CD4-positive, CD25-positive, alpha-beta regulatory T cell (primary cell): ENCODE measurements around the gene CDK5RAP1. TPM values are rescaled to one million over a fixed set of nuclear protein-coding genes. Genes with fewer than 3 reads are reported as not detected.

ENCODE experiments used
- ATAC-seq, 2 donors: fragments of 150-1000 bp; cut with Tn5 transposase; one replicate each; pipeline ENCODE4 v1.10.0; 2021; ENCODE audit warnings: low read depth in 2 of 2, moderate number of reproducible peaks in 2 of 2, moderate library complexity in 1 of 2
- DNase-seq, 3 donors: peaks; one replicate each; pipeline versions ENCODE4 v3.0.0 to v3.0.0-alpha.2; 2012 to 2022; ENCODE audit warnings: mixed read lengths in 1 of 3
- H3K27ac ChIP-seq: one replicate; pipeline ENCODE4 v1.7.0; 2013; ENCODE audit warnings: mild to moderate bottlenecking, low read length; ENCODE audit not compliant: insufficient read depth, poor library complexity, severe bottlenecking
- H3K27me3 ChIP-seq: one replicate; pipeline ENCODE4 v1.7.0; 2013; ENCODE audit warnings: low read length; ENCODE audit not compliant: control insufficient read depth, insufficient read depth
- H3K36me3 ChIP-seq: one replicate; pipeline ENCODE4 v1.7.0; 2013; ENCODE audit warnings: mild to moderate bottlenecking, low read length, moderate library complexity; ENCODE audit not compliant: control insufficient read depth, insufficient read depth
- H3K4me1 ChIP-seq: 2 replicates; pipeline ENCODE4 v1.7.0; 2013; ENCODE audit warnings: mild to moderate bottlenecking, low read length; ENCODE audit not compliant: insufficient read depth, control insufficient read depth, poor library complexity, severe bottlenecking
- H3K4me3 ChIP-seq: one replicate; pipeline ENCODE4 v1.7.0; 2013; ENCODE audit warnings: low read depth, mild to moderate bottlenecking, low read length, moderate library complexity
- H3K9me3 ChIP-seq, 2 experiments: 1 replicate in 1 of 2; 2 replicates in 1 of 2; pipeline ENCODE4 v1.7.0; 2013; ENCODE audit warnings: low read length in 2 of 2, mild to moderate bottlenecking in 1 of 2, moderate library complexity in 1 of 2; ENCODE audit not compliant: control insufficient read depth in 2 of 2
- H3K27ac Mint-ChIP-seq, 3 donors: one replicate each; pipeline ENCODE4 v1.8.0; 2020 to 2022; ENCODE audit warnings: mild to moderate bottlenecking in 3 of 3, mixed read lengths in 3 of 3, moderate library complexity in 2 of 3
- H3K27me3 Mint-ChIP-seq: one replicate; pipeline ENCODE4 v1.8.0; 2022; ENCODE audit warnings: mild to moderate bottlenecking, mixed read lengths
- H3K36me3 Mint-ChIP-seq: one replicate; pipeline ENCODE4 v1.8.0; 2020; ENCODE audit warnings: mixed read lengths
- H3K4me1 Mint-ChIP-seq, 4 donors: one replicate each; pipeline ENCODE4 v1.8.0; 2020 to 2022; ENCODE audit warnings: mixed read lengths in 4 of 4, mild to moderate bottlenecking in 1 of 4
- H3K4me3 Mint-ChIP-seq, 4 donors: one replicate each; pipeline ENCODE4 v1.8.0; 2020 to 2022; ENCODE audit warnings: mild to moderate bottlenecking in 4 of 4, mixed read lengths in 4 of 4, moderate library complexity in 3 of 4
- H3K9me3 Mint-ChIP-seq, 7 donors: one replicate each; pipeline ENCODE4 v1.8.0; 2020 to 2022; ENCODE audit warnings: mixed read lengths in 7 of 7, mild to moderate bottlenecking in 3 of 7, moderate library complexity in 2 of 7
- polyA plus RNA-seq, 4 donors: library from polyadenylated mRNA; unstranded; fragments of 300-500 nt; fragmentation: Illumina TruSeq; gene quantifications; one replicate each; pipeline ENCODE4 v1.2.3, GENCODE V29; 2021
- total RNA-seq: library from RNA; stranded (reverse); gene quantifications from one replicate; pipeline ENCODE4 v1.2.3, GENCODE V29; 2022

CDK5RAP1 gene
- total and polyA plus RNA-seq, 5 donors from 2014 or later: 31.4 to 48.0 (median 36.1) TPM

- Histone ChIP-seq H3K4me1 (no peaks in the 10 kb centered on the region), H3K36me3 (no peaks in the 10 kb centered on the region), H3K4me3 (no peak overlapping the region), H3K27ac (no peak overlapping the region), H3K9me3 (no peaks in the 10 kb centered on the region), H3K27me3 (no peaks in the 10 kb centered on the region)
- Mint-ChIP-seq H3K36me3 (no peaks in the 10 kb centered on the region), H3K4me1 (no peaks in the 10 kb centered on the region), H3K4me3 (no peak overlapping the region), H3K27me3 (no peaks in the 10 kb centered on the region), H3K27ac (peak overlapping the region in 1 of 3 donors; percentile 56), H3K9me3 (no peaks in the 10 kb centered on the region)
- ATAC-seq (no peak), DNase-seq (no peak)
These were observed 68.3 kb downstream of the CDK5RAP1 start for GRCh38 chr20:33332905-33333456.

GRCh38 chr20:33328157-33329137 is 72.9 kb downstream of the CDK5RAP1 start:
- H3K4me1 ChIP-seq: no peaks in the 10 kb centered on the region
- no peak overlapping the region for H3K27ac Mint-ChIP-seq
- no peak overlapping the region for H3K27ac ChIP-seq
- no peak overlapping the region for H3K4me3 Mint-ChIP-seq
- no peaks in the 10 kb centered on the region for H3K36me3 Mint-ChIP-seq
- no peaks in the 10 kb centered on the region for H3K36me3 ChIP-seq
- no peaks in the 10 kb centered on the region for H3K9me3 ChIP-seq
- no peaks in the 10 kb centered on the region for H3K4me1 Mint-ChIP-seq
- ATAC-seq (no peak), DNase-seq (no peak)
- H3K27me3 ChIP-seq: no peaks in the 10 kb centered on the region
- H3K27me3 Mint-ChIP-seq: peaks cover 5% of the 10 kb centered on the region
- no peak overlapping the region for H3K4me3 ChIP-seq
- no peaks in the 10 kb centered on the region for H3K9me3 Mint-ChIP-seq

- Histone ChIP-seq H3K4me1 (no peaks in the 10 kb centered on the region), H3K27ac (no peak overlapping the region), H3K27me3 (no peaks in the 10 kb centered on the region), H3K9me3 (no peaks in the 10 kb centered on the region), H3K4me3 (no peak overlapping the region), H3K36me3 (no peaks in the 10 kb centered on the region)
- H3K9me3 Mint-ChIP-seq: no peaks in the 10 kb centered on the region
- no peaks in the 10 kb centered on the region for H3K4me1 Mint-ChIP-seq
- no peaks in the 10 kb centered on the region for H3K36me3 Mint-ChIP-seq
- ATAC-seq: no peak
- H3K4me3 Mint-ChIP-seq: no peak overlapping the region
- no peak for DNase-seq
- peaks cover 13% of the 10 kb centered on the region for H3K27me3 Mint-ChIP-seq
- H3K27ac Mint-ChIP-seq: no peak overlapping the region
These were observed 76.0 kb downstream of the CDK5RAP1 start for GRCh38 chr20:33325350-33325749.

- Mint-ChIP-seq H3K4me3 (no peak overlapping the region), H3K27ac (no peak overlapping the region), H3K36me3 (no peaks in the 10 kb centered on the region), H3K4me1 (no peaks in the 10 kb centered on the region), H3K27me3 (peaks cover 19% of the 10 kb centered on the region), H3K9me3 (no peaks in the 10 kb centered on the region)
- Histone ChIP-seq H3K9me3 (no peaks in the 10 kb centered on the region), H3K4me3 (no peak overlapping the region), H3K36me3 (no peaks in the 10 kb centered on the region), H3K27me3 (no peaks in the 10 kb centered on the region), H3K27ac (no peak overlapping the region), H3K4me1 (no peaks in the 10 kb centered on the region)
- ATAC-seq (no peak), DNase-seq (no peak)
These were observed 78.1 kb downstream of the CDK5RAP1 start for GRCh38 chr20:33323236-33323635.

- Histone ChIP-seq H3K4me3 (no peak overlapping the region), H3K9me3 (no peaks in the 10 kb centered on the region), H3K27ac (no peak overlapping the region), H3K36me3 (no peaks in the 10 kb centered on the region), H3K27me3 (no peaks in the 10 kb centered on the region), H3K4me1 (no peaks in the 10 kb centered on the region)
- ATAC-seq: no peak
- no peak for DNase-seq
- H3K4me1 Mint-ChIP-seq: no peaks in the 10 kb centered on the region
- H3K27ac Mint-ChIP-seq: peak overlapping the region in 2 of 3 donors; percentile 19 to 49
- no peaks in the 10 kb centered on the region for H3K36me3 Mint-ChIP-seq
- peaks cover 19% of the 10 kb centered on the region for H3K27me3 Mint-ChIP-seq
- H3K9me3 Mint-ChIP-seq: no peaks in the 10 kb centered on the region
- no peak overlapping the region for H3K4me3 Mint-ChIP-seq
These were observed 78.9 kb downstream of the CDK5RAP1 start for GRCh38 chr20:33322456-33322855.

GRCh38 chr20:33320006-33320405 is 81.3 kb downstream of the CDK5RAP1 start:
- Mint-ChIP-seq H3K27me3 (peaks cover 19% of the 10 kb centered on the region), H3K9me3 (peaks cover 0 to 1% (median 0%) of the 10 kb centered on the region in 7 donors)
- no peak for ATAC-seq

GRCh38 chr20:33318096-33318429 is 83.3 kb downstream of the CDK5RAP1 start:
- no peak for ATAC-seq

More at GRCh38 chr20:33320006-33320405, 81.3 kb downstream of the CDK5RAP1 start:
- no peak overlapping the region for H3K27ac ChIP-seq
- no peak overlapping the region for H3K4me3 ChIP-seq
- no peaks in the 10 kb centered on the region for H3K27me3 ChIP-seq
- H3K9me3 ChIP-seq: no peaks in the 10 kb centered on the region
- Mint-ChIP-seq H3K36me3 (no peaks in the 10 kb centered on the region), H3K27ac (no peak overlapping the region), H3K4me1 (no peaks in the 10 kb centered on the region), H3K4me3 (no peak overlapping the region)
- no peaks in the 10 kb centered on the region for H3K4me1 ChIP-seq
- H3K36me3 ChIP-seq: no peaks in the 10 kb centered on the region
- no peak for DNase-seq

More at GRCh38 chr20:33318096-33318429, 83.3 kb downstream of the CDK5RAP1 start:
- no peaks in the 10 kb centered on the region for H3K4me1 ChIP-seq
- no peak overlapping the region for H3K4me3 ChIP-seq
- no peaks in the 10 kb centered on the region for H3K36me3 ChIP-seq
- no peaks in the 10 kb centered on the region for H3K9me3 ChIP-seq
- Mint-ChIP-seq H3K36me3 (no peaks in the 10 kb centered on the region), H3K27ac (no peak overlapping the region), H3K4me1 (no peaks in the 10 kb centered on the region), H3K4me3 (no peak overlapping the region), H3K9me3 (peaks cover 0 to 2% (median 0%) of the 10 kb centered on the region in 7 donors), H3K27me3 (peaks cover 14% of the 10 kb centered on the region)
- no peak for DNase-seq
- H3K27ac ChIP-seq: no peak overlapping the region
- no peaks in the 10 kb centered on the region for H3K27me3 ChIP-seq
